CD8-positive, alpha-beta memory T cell (primary cell): ENCODE measurements around the gene REV3L. TPM values are rescaled to one million over a fixed set of nuclear protein-coding genes. Genes with fewer than 3 reads are reported as not detected.

Experiments
- CTCF ChIA-PET: fragments of 350-600 bp; sonication (Branson Sonifier 250); formaldehyde crosslinking; loops from one replicate; lab custom pipeline; 2021; ENCODE audit warnings: antibody characterized with exemption; lab: Charles Lee
- POLR2A ChIA-PET: fragments of 350-600 bp; sonication (Branson Sonifier 250); formaldehyde crosslinking; loops from one replicate; lab custom pipeline; 2021; ENCODE audit warnings: antibody characterized with exemption; lab: Charles Lee
- DNase-seq, 5 donors: peaks; one replicate each; pipeline versions ENCODE4 v3.0.0 to v3.0.0-alpha.2; 2020 to 2022; ENCODE audit warnings: mixed read lengths in 1 of 5
- H3K27ac ChIP-seq: one replicate; pipeline ENCODE4 v1.7.0; 2013; ENCODE audit warnings: low read depth, mild to moderate bottlenecking, low read length, moderate library complexity
- H3K27me3 ChIP-seq: 2 replicates; pipeline ENCODE4 v1.7.0; 2013; ENCODE audit warnings: low read length, mild to moderate bottlenecking; ENCODE audit not compliant: insufficient read depth, poor library complexity, severe bottlenecking
- H3K36me3 ChIP-seq: 2 replicates; pipeline ENCODE4 v1.7.0; 2013; ENCODE audit warnings: mild to moderate bottlenecking, low read length, moderate library complexity; ENCODE audit not compliant: insufficient read depth
- H3K4me1 ChIP-seq: 2 replicates; pipeline ENCODE4 v1.7.0; 2013; ENCODE audit warnings: mild to moderate bottlenecking, low read length, moderate library complexity; ENCODE audit not compliant: insufficient read depth
- H3K4me3 ChIP-seq: 2 replicates; pipeline ENCODE4 v1.7.0; 2013; ENCODE audit warnings: mild to moderate bottlenecking, low read length
- H3K9me3 ChIP-seq: 2 replicates; pipeline ENCODE4 v1.7.0; 2013; ENCODE audit warnings: mild to moderate bottlenecking, low read length
- H3K27ac Mint-ChIP-seq, 8 donors: one replicate each; pipeline ENCODE4 v1.8.0; 2020 to 2021; ENCODE audit warnings: mixed read lengths in 8 of 8, mild to moderate bottlenecking in 6 of 8, inconsistent platforms in 3 of 8, moderate library complexity in 3 of 8
- H3K27me3 Mint-ChIP-seq, 2 donors: one replicate each; pipeline ENCODE4 v1.8.0; 2020 to 2021; ENCODE audit warnings: mixed read lengths in 2 of 2, mild to moderate bottlenecking in 1 of 2, moderate library complexity in 1 of 2
- H3K36me3 Mint-ChIP-seq, 3 donors: one replicate each; pipeline ENCODE4 v1.8.0; 2020 to 2021; ENCODE audit warnings: mixed read lengths in 3 of 3, inconsistent platforms in 1 of 3, mild to moderate bottlenecking in 1 of 3
- H3K4me1 Mint-ChIP-seq, 3 donors: one replicate each; pipeline ENCODE4 v1.8.0; 2020 to 2021; ENCODE audit warnings: mixed read lengths in 3 of 3, inconsistent platforms in 1 of 3, mild to moderate bottlenecking in 1 of 3
- H3K4me3 Mint-ChIP-seq, 7 donors: one replicate each; pipeline ENCODE4 v1.8.0; 2020 to 2021; ENCODE audit warnings: mixed read lengths in 7 of 7, mild to moderate bottlenecking in 6 of 7, moderate library complexity in 4 of 7, inconsistent platforms in 2 of 7
- H3K9me3 Mint-ChIP-seq, 5 donors: one replicate each; pipeline ENCODE4 v1.8.0; 2020 to 2022; ENCODE audit warnings: mixed read lengths in 5 of 5, mild to moderate bottlenecking in 3 of 5, moderate library complexity in 2 of 5, inconsistent platforms in 1 of 5
- polyA plus RNA-seq: library from polyadenylated mRNA; unstranded; fragments of 300-500 nt; fragmentation: Illumina TruSeq; gene quantifications from one replicate; pipeline ENCODE4 v1.2.3, GENCODE V29; 2021
- total RNA-seq, 2 experiments: library from RNA; stranded (reverse); gene quantifications; one replicate each; pipeline ENCODE4 v1.2.3, GENCODE V29; 2021

REV3L gene
- total and polyA plus RNA-seq, 3 experiments from 2014 or later: 16.5 to 27.0 (median 20.8) TPM

DNA sequence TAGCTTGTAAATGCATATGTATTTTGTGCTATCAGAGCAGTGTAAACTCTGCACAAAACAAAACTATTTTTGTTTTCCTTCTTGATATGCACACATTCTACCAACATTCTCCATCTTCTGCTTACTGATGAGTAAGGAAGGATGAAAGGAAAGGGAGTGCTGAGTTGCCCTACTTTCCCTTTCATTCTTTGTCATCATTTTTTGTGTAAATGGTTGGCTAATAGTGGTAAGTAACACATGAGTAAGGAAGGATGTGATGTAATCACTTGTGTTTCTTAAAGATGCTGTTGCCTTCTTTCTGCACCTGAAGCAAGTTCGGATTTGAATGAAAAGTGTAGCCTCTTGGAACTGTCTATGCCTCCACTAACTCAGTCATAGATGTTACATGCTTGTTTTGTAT is 4.6 kb upstream of the REV3L start:
- H3K36me3 ChIP-seq: no peaks in the 10 kb centered on the region
- Mint-ChIP-seq H3K36me3 (peaks cover 0 to 12% (median 3%) of the 10 kb centered on the region in 3 donors), H3K4me1 (peaks cover 25 to 52% (median 36%) of the 10 kb centered on the region in 3 donors), H3K27me3 (no peaks in the 10 kb centered on the region), H3K4me3 (peak overlapping the region in 6 of 7 donors; percentile 0 to 43 (median 18)), H3K9me3 (no peaks in the 10 kb centered on the region), H3K27ac (peak overlapping the region in 7 of 8 donors; percentile 22 to 94 (median 75))
- no peak overlapping the region for H3K4me3 ChIP-seq
- H3K9me3 ChIP-seq: no peaks in the 10 kb centered on the region
- peak in 1 of 5 donors; percentile 43 for DNase-seq
- no peak overlapping the region for H3K27ac ChIP-seq
- H3K27me3 ChIP-seq: no peaks in the 10 kb centered on the region
- POLR2A ChIA-PET: interaction anchor here (0.8 kb wide), 1 partner anchor 229 kb away, joined by 4 read pairs; a partner anchor contains a TSS
- peaks cover 22% of the 10 kb centered on the region for H3K4me1 ChIP-seq
- CTCF ChIA-PET: interaction anchor here (1.1 to 1.2 kb wide), 2 partner anchors 229 to 555 kb away, joined by 4 to 7 read pairs; a partner anchor contains a TSS

DNA sequence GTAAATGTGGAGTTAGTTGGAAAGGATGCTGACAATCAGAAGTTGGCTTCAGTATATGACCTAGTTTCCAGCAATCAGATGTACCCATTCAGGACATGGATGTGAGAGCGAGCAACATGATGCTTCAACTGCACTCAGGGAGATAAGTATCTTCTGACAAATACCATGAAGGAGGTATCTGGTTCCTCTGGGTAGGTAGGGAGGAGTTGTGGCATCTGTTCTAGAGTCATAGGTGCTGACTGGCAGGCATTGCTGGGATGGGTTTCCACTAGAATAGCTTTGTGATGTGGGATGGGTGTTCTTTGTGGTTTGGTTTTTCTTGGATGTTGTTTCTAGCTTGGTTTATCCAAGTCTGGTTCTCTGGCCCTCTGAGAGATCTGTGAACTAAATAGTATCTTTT is 3.9 kb upstream of the REV3L start:
- Mint-ChIP-seq H3K36me3 (peaks cover 0 to 14% (median 3%) of the 10 kb centered on the region in 3 donors), H3K27me3 (no peaks in the 10 kb centered on the region), H3K27ac (peak overlapping the region in 7 of 8 donors; percentile 32 to 94 (median 86)), H3K4me3 (peak overlapping the region in 3 of 7 donors; percentile 30 to 50 (median 44)), H3K9me3 (no peaks in the 10 kb centered on the region), H3K4me1 (peaks cover 26 to 55% (median 38%) of the 10 kb centered on the region in 3 donors)
- no peaks in the 10 kb centered on the region for H3K27me3 ChIP-seq
- POLR2A ChIA-PET: interaction anchor here (0.8 kb wide), 1 partner anchor 228 kb away, joined by 4 read pairs; a partner anchor contains a TSS
- H3K27ac ChIP-seq: no peak overlapping the region
- CTCF ChIA-PET: interaction anchor here (1.1 to 1.2 kb wide), 2 partner anchors 228 to 556 kb away, joined by 4 to 7 read pairs; a partner anchor contains a TSS
- no peak overlapping the region for H3K4me3 ChIP-seq
- DNase-seq: peak in 2 of 5 donors; percentile 2 to 7
- no peaks in the 10 kb centered on the region for H3K36me3 ChIP-seq
- peaks cover 22% of the 10 kb centered on the region for H3K4me1 ChIP-seq
- H3K9me3 ChIP-seq: no peaks in the 10 kb centered on the region

DNA sequence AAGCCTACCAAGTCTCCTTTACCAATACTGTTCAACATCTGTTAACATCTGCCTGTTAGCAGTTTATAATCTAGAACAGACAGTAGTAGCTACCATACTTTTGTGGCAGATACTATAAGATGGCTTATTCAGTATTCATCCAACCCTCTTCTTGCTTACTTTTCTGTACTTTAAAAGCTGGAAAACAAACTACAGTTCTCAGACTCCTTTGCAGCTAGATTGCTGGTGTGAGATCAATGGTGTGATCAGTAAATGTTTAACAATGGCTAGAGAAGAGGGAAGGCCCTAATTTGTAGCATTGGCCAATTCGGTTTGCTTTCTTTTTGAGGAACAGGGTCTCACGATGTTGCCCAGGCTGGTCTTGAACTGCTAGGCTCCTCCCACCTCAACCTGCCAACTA is 3.5 kb upstream of the REV3L start:
- Mint-ChIP-seq H3K4me3 (peak overlapping the region in 2 of 7 donors; percentile 44 to 50), H3K36me3 (peaks cover 0 to 17% (median 3%) of the 10 kb centered on the region in 3 donors), H3K4me1 (peaks cover 31 to 59% (median 43%) of the 10 kb centered on the region in 3 donors), H3K27ac (peak overlapping the region in 6 of 8 donors; percentile 69 to 94 (median 86)), H3K27me3 (no peaks in the 10 kb centered on the region), H3K9me3 (no peaks in the 10 kb centered on the region)
- POLR2A ChIA-PET: no interaction called here
- CTCF ChIA-PET: interaction anchor here (1.1 kb wide), 1 partner anchor 556 kb away, joined by 4 read pairs; no protein-coding TSS in a partner anchor
- H3K4me1 ChIP-seq: peaks cover 25% of the 10 kb centered on the region
- no peak overlapping the region for H3K4me3 ChIP-seq
- H3K9me3 ChIP-seq: no peaks in the 10 kb centered on the region
- H3K27me3 ChIP-seq: no peaks in the 10 kb centered on the region
- no peak for DNase-seq
- H3K36me3 ChIP-seq: no peaks in the 10 kb centered on the region
- no peak overlapping the region for H3K27ac ChIP-seq

DNA sequence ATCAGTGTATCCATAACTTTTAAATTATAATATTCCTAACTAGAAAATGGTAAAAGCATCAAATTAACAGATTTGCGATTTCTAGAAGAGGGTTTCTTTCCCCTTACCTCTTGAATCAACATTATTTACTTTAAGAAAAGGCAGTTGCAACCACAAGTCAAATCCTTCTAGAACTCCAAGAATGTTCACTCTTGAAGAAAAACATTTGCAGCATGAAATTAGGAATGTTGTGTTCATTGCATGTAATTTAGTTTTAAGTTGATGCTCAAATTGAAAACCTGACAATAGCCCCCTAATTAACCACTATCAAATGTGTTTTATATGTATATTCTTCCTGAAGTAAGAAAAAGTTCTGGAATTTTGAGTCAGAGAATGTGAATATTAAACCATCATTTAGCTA is 2.3 kb upstream of the REV3L start:
- Histone ChIP-seq H3K27me3 (no peaks in the 10 kb centered on the region), H3K36me3 (no peaks in the 10 kb centered on the region), H3K4me1 (peaks cover 32% of the 10 kb centered on the region), H3K27ac (no peak overlapping the region), H3K4me3 (no peak overlapping the region), H3K9me3 (no peaks in the 10 kb centered on the region)
- Mint-ChIP-seq H3K36me3 (peaks cover 0 to 15% (median 1%) of the 10 kb centered on the region in 3 donors), H3K4me3 (peak overlapping the region in 6 of 7 donors; percentile 6 to 39 (median 36)), H3K9me3 (no peaks in the 10 kb centered on the region), H3K4me1 (peaks cover 37 to 65% (median 50%) of the 10 kb centered on the region in 3 donors), H3K27ac (peak overlapping the region in 4 of 8 donors; percentile 70 to 79 (median 76)), H3K27me3 (no peaks in the 10 kb centered on the region)
- CTCF ChIA-PET: interaction anchor here (2.8 kb wide), 1 partner anchor 226 kb away, joined by 26 read pairs; a partner anchor contains a TSS
- DNase-seq: no peak
- POLR2A ChIA-PET: interaction anchor here (2.7 kb wide), 1 partner anchor 121 kb away, joined by 18 read pairs; the partner anchor contains the start of gene TRAF3IP2

DNA sequence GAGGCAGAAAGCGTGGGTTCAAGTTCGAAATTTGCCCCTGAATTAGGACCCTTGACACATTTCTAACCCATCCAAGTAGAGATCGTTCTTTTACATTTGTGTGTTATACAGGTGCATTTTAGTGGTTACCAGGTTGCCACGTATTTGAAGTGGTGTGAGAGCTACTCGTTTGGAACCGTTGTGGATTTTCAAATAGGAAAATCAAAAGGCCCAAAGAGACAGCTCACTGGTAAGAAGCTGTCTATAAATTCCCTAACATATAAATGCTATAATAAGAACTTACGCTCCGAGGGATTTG is 1.6 kb upstream of the REV3L start:
- Mint-ChIP-seq H3K9me3 (no peaks in the 10 kb centered on the region), H3K27ac (peak overlapping the region; percentile 95 to 99 (median 98)), H3K4me1 (peaks cover 39 to 65% (median 55%) of the 10 kb centered on the region in 3 donors), H3K4me3 (peak overlapping the region; percentile 89 to 99 (median 97)), H3K27me3 (no peaks in the 10 kb centered on the region), H3K36me3 (peaks cover 0 to 15% (median 0%) of the 10 kb centered on the region in 3 donors)
- Histone ChIP-seq H3K9me3 (no peaks in the 10 kb centered on the region), H3K36me3 (no peaks in the 10 kb centered on the region), H3K4me3 (peak overlapping the region; percentile 91), H3K27me3 (no peaks in the 10 kb centered on the region), H3K27ac (peak overlapping the region; percentile 95), H3K4me1 (peaks cover 32% of the 10 kb centered on the region)
- ChIA-PET CTCF (interaction anchor here (2.8 kb wide), 1 partner anchor 226 kb away, joined by 26 read pairs; a partner anchor contains a TSS), POLR2A (interaction anchor here (2.5 to 2.7 kb wide), 2 partner anchors 121 to 226 kb away, joined by 18 to 49 read pairs; partner anchors contain the start of gene TRAF3IP2)
- peak in 1 of 5 donors; percentile 29 for DNase-seq

DNA sequence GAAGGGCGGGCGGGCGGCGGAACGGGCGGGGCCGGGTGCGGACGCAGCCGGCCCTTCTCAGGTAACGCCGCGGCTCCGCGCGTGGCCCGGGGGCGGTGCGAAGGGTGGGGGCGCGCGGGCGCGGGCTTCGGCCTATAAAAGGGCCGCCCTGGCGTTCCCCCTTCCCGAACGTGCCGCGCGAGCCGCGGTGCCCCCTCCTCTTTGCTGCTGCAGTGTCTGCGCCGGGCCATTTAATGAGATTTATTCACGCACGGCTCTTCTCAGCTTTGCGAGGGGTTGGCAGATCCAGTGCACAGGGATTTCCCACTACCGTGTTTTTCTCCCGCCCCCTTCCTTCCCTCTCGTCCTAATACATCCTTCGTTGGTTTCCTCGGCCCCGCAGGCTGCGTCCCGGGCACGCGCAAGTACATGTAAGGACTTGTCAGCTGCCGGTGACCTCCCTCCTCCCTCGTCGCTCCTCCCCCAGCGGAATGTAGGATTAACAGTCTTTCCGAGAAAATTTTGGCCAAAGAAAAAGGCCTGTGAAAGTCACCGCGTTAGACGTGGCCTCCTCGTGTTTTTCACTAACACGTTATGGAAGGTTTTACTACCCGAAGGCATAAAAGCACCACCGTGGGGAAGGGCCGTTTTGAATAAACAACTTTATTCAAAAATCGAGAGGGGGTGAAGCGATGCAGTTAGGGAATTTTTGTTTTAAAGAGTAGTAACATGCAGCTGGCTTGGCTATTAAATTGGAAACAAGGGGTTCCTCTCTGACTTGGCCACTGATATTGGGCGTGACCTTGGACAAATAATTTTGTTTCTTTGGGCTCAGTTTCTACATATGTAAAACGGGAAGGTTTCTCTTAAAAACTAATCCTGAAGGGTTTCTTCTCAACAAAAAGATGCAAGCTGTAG is 966 bp upstream of the REV3L start:
- H3K27ac ChIP-seq: peak overlapping the region; percentile 95
- ChIA-PET CTCF (interaction anchor here (2.8 kb wide), 1 partner anchor 225 kb away, joined by 26 read pairs; a partner anchor contains a TSS), POLR2A (interaction anchor here (0.6 to 2.7 kb wide), 4 partner anchors 100 to 320 kb away, joined by 3 to 49 read pairs (median 12); partner anchors contain the start of gene TRAF3IP2)
- peak overlapping the region; percentile 91 for H3K4me3 ChIP-seq
- Mint-ChIP-seq H3K4me1 (peaks cover 41 to 68% (median 58%) of the 10 kb centered on the region in 3 donors), H3K27me3 (no peaks in the 10 kb centered on the region), H3K36me3 (peaks cover 0 to 15% (median 0%) of the 10 kb centered on the region in 3 donors), H3K4me3 (peak overlapping the region; percentile 89 to 99 (median 97)), H3K9me3 (no peaks in the 10 kb centered on the region), H3K27ac (peak overlapping the region; percentile 95 to 99 (median 98))
- peaks cover 32% of the 10 kb centered on the region for H3K4me1 ChIP-seq
- no peaks in the 10 kb centered on the region for H3K27me3 ChIP-seq
- no peaks in the 10 kb centered on the region for H3K9me3 ChIP-seq
- no peaks in the 10 kb centered on the region for H3K36me3 ChIP-seq
- peak in 3 of 5 donors; percentile 76 to 87 (median 79) for DNase-seq

DNA sequence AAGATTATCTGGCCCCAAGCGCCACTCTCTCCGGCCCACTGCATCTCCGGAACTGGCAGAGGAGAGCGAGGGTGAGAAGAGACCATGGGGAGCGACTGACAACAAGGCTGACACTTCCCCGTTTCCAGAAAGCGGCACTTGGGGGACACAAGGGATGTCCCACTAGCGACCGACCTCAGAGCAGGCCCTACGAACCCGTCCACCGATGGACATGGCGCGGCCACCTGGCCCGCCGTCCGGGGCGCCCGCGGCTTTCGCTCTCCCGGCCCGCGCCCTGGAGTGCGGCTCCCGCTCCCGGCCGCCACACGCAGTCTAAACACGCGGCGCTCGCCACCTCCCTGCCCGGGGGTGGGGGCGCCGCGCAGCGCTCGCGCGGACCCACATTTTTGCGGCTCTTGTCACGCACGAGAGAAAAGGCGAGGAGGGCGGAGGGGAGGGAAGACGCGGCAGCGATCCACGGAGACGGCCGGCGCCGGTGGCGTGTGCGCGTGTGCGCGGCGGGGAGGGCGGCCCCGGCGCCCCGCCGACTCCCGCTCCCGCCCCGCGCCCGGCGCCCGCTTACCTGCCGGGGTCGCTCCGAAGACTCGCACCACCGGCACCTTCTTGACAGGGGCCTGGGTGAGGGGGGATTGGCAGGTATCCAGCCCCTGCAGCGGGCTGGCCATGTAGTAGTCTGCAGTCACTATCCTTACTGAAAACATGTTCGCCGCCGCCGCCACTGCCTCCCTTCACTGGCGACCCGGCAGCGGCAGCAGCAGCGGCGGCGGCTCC is 645 bp downstream of the REV3L start:
- Mint-ChIP-seq H3K4me1 (peaks cover 44 to 65% (median 61%) of the 10 kb centered on the region in 3 donors), H3K27ac (peak overlapping the region; percentile 93 to 98 (median 96)), H3K36me3 (peaks cover 0 to 15% (median 0%) of the 10 kb centered on the region in 3 donors), H3K27me3 (no peaks in the 10 kb centered on the region), H3K4me3 (peak overlapping the region; percentile 89 to 99 (median 96)), H3K9me3 (no peaks in the 10 kb centered on the region)
- POLR2A ChIA-PET: interaction anchor here (0.6 to 2.7 kb wide), 8 partner anchors 49 to 667 kb away, joined by 3 to 49 read pairs (median 6); partner anchors contain the start of genes AMD1, CDK19, FAM229B and TRAF3IP2
- peak in 4 of 5 donors; percentile 26 to 75 (median 45) for DNase-seq
- Histone ChIP-seq H3K4me1 (peaks cover 26% of the 10 kb centered on the region), H3K36me3 (no peaks in the 10 kb centered on the region), H3K9me3 (no peaks in the 10 kb centered on the region), H3K4me3 (peak overlapping the region; percentile 91), H3K27me3 (no peaks in the 10 kb centered on the region), H3K27ac (peak overlapping the region; percentile 95)
- CTCF ChIA-PET: interaction anchor here (2.8 kb wide), 1 partner anchor 223 kb away, joined by 26 read pairs; a partner anchor contains a TSS
